OCI-LY1 (cell line): ENCODE data around the gene B2M.

Source experiments
- H2AFZ ChIP-seq: fragments of 200-600 bp; sonication (generic), shearing (Covaris generic); 2 replicates; pipeline ENCODE4 v1.6.0; 2014; ENCODE audit warnings: antibody characterized with exemption, mild to moderate bottlenecking, low read length
- H3F3A ChIP-seq: fragments of 200-600 bp; sonication (generic), shearing (Covaris generic); 2 replicates; pipeline ENCODE4 v1.6.0; 2014; ENCODE audit warnings: mild to moderate bottlenecking, antibody characterized with exemption, low read length, moderate library complexity; ENCODE audit not compliant: insufficient read depth
- H3K27ac ChIP-seq: fragments of 200-600 bp; sonication (generic); 2 replicates; pipeline ENCODE4 v1.5.1; 2014; ENCODE audit warnings: low read length, mixed run types, mild to moderate bottlenecking, low read depth; ENCODE audit not compliant: poor library complexity, severe bottlenecking
- H3K27me3 ChIP-seq: fragments of 200-600 bp; sonication (generic); 2 replicates; pipeline ENCODE4 v1.6.0; 2014; ENCODE audit warnings: antibody characterized with exemption, mild to moderate bottlenecking, low read length, moderate library complexity; ENCODE audit not compliant: insufficient read depth
- H3K36me3 ChIP-seq: fragments of 200-600 bp; sonication (generic); 2 replicates; pipeline ENCODE4 v1.6.1; 2014; ENCODE audit warnings: mild to moderate bottlenecking, antibody characterized with exemption, low read length, moderate library complexity, mixed read lengths; ENCODE audit not compliant: insufficient read depth
- H3K4me1 ChIP-seq: fragments of 200-600 bp; sonication (generic); 2 replicates; pipeline ENCODE4 v1.5.1; 2014; ENCODE audit warnings: mild to moderate bottlenecking, low read length, moderate library complexity; ENCODE audit not compliant: insufficient read depth, severe bottlenecking
- H3K4me2 ChIP-seq: fragments of 200-600 bp; sonication (generic), shearing (Covaris generic); 2 replicates; pipeline ENCODE4 v1.6.1; 2014; ENCODE audit warnings: low read length
- H3K4me3 ChIP-seq: fragments of 200-600 bp; sonication (generic); 2 replicates; pipeline ENCODE4 v1.5.1; 2014; ENCODE audit warnings: low read length, low read depth, mild to moderate bottlenecking, mixed read lengths; ENCODE audit not compliant: poor library complexity, severe bottlenecking
- H3K79me2 ChIP-seq: fragments of 200-600 bp; shearing (Covaris generic); 2 replicates; pipeline ENCODE4 v1.6.1; 2016; ENCODE audit warnings: mixed run types, low read length, mixed read lengths; ENCODE audit not compliant: insufficient read depth
- H3K9ac ChIP-seq: fragments of 200-600 bp; sonication (generic), shearing (Covaris generic); 2 replicates; pipeline ENCODE4 v1.6.1; 2014; ENCODE audit warnings: mild to moderate bottlenecking, low read length, mixed read lengths
- H3K9me2 ChIP-seq: fragments of 200-600 bp; sonication (generic), shearing (Covaris generic); 2 replicates; pipeline ENCODE4 v1.6.1; 2014; ENCODE audit warnings: low read depth, mild to moderate bottlenecking, low read length, mixed read lengths
- H3K9me3 ChIP-seq: fragments of 200-600 bp; shearing (Covaris generic); 2 replicates; pipeline ENCODE4 v1.6.1; 2014; ENCODE audit warnings: low read length, mixed read lengths
- H4K20me1 ChIP-seq: fragments of 200-600 bp; sonication (generic), shearing (Covaris generic); 2 replicates; pipeline ENCODE4 v1.6.0; 2016; ENCODE audit warnings: mild to moderate bottlenecking, low read length; ENCODE audit not compliant: insufficient read depth
- CTCF ChIP-seq: fragments of 200-600 bp; sonication (generic), shearing (Covaris generic); IDR thresholded peaks from 2 replicates; pipeline ENCODE4 v1.5.1; 2017; ENCODE audit warnings: mild to moderate bottlenecking, antibody characterized with exemption, low read length, moderate library complexity, mixed read lengths
- EZH2 ChIP-seq: fragments of 200-600 bp; sonication (generic), shearing (Covaris generic); IDR thresholded peaks from 2 replicates; pipeline ENCODE4 v1.8.0; 2017; ENCODE audit warnings: borderline replicate concordance, mixed run types, mild to moderate bottlenecking, antibody characterized with exemption, low read length, moderate library complexity, mixed read lengths

B2M gene

GRCh38 chr15:44706401-44706800 is 4.9 kb upstream of the B2M start:
- Histone ChIP-seq H3K27ac (no peak overlapping the region), H3K4me1 (peaks cover 13% of the 10 kb centered on the region), H2AFZ (no peak overlapping the region), H3K9me3 (peaks cover 7% of the 10 kb centered on the region; the same call in 1 of the 2 replicates), H3K9ac (no peak overlapping the region), H3K27me3 (no peaks in the 10 kb centered on the region), H3K36me3 (no peaks in the 10 kb centered on the region; the same call in 1 of the 2 replicates), H3F3A (no peaks in the 10 kb centered on the region), H3K79me2 (0 out of 2 replicates have a peak, but pooled peaks cover under 1% of the 10 kb centered on the region), H3K4me3 (no peak overlapping the region), H3K4me2 (no peak overlapping the region), H4K20me1 (no peaks in the 10 kb centered on the region), H3K9me2 (no peaks in the 10 kb centered on the region)
- no peak for TF ChIP-seq EZH2

GRCh38 chr15:44706946-44707636 is 4.2 kb upstream of the B2M start:
- Histone ChIP-seq H3K9me2 (no peaks in the 10 kb centered on the region), H3F3A (no peaks in the 10 kb centered on the region), H3K27ac (no peak overlapping the region), H3K4me2 (no peak overlapping the region), H3K79me2 (peaks cover 7% of the 10 kb centered on the region), H3K36me3 (peaks cover under 1% of the 10 kb centered on the region; the same call in 1 of the 2 replicates), H3K9ac (no peak overlapping the region), H3K4me3 (no peak overlapping the region), H3K9me3 (peaks cover 2% of the 10 kb centered on the region; the same call in 1 of the 2 replicates), H3K27me3 (no peaks in the 10 kb centered on the region), H2AFZ (no peak overlapping the region), H3K4me1 (peaks cover 13% of the 10 kb centered on the region), H4K20me1 (no peaks in the 10 kb centered on the region)
- no peak for TF ChIP-seq CTCF
- TF ChIP-seq EZH2, result no peak

- peak overlapping the region; percentile 86 for H3K9ac ChIP-seq
- H4K20me1 ChIP-seq, result 0 out of 2 replicates have a peak, but pooled peaks cover 3% of the 10 kb centered on the region
- H2AFZ ChIP-seq, result peak overlapping the region; percentile 16; the same call in 1 of the 2 replicates
- TF ChIP-seq EZH2 (no peak), CTCF (peak; percentile 78)
- H3K4me2 ChIP-seq, result peak overlapping the region; percentile 91
- no peaks in the 10 kb centered on the region for H3F3A ChIP-seq
- peak overlapping the region; percentile 84 for H3K27ac ChIP-seq
- no peaks in the 10 kb centered on the region for H3K9me3 ChIP-seq
- H3K27me3 ChIP-seq, result no peaks in the 10 kb centered on the region
- peaks cover 34% of the 10 kb centered on the region for H3K79me2 ChIP-seq
- H3K9me2 ChIP-seq, result no peaks in the 10 kb centered on the region
- peak overlapping the region; percentile 77 for H3K4me3 ChIP-seq
- H3K4me1 ChIP-seq, result peaks cover 33% of the 10 kb centered on the region
- H3K36me3 ChIP-seq, result peaks cover 24% of the 10 kb centered on the region; the same call in 1 of the 2 replicates
Measured at GRCh38 chr15:44710236-44711095, 851 bp upstream of the B2M start.
